HG03103 (cell line): ENCODE results near the gene VCAM1.
"Not testable (repeated sequence)": the region's sequence is repeated elsewhere in the genome, so short reads cannot be mapped to it uniquely, and the experiment has no call there.

Source experiments
- ATAC-seq: cut with Tn5 transposase; IDR thresholded peaks from one replicate; pipeline ENCODE4 v1.9.1; 2021; ENCODE audit warnings: low read depth; ENCODE audit not compliant: unreplicated experiment

The VCAM1 gene

DNA sequence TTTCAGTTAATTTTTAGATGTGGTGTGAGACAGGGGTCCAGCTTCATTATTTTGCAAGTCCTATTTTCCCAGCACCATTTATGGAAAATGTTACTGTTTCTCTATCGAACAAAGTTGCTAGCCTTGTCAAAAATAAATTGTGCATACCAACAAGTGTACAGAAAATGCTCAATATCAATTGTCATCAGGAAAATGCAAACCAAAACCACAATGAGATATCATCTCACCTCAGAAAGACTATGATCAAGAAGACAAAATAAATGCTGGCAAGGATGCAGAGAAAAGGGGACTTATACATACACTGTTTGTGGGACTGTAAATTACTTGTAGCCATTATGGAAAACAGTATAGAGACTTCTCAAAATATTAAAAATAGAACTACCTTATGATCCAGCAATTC lies 54.8 kb downstream of the VCAM1 start:
- no peak for ATAC-seq

DNA sequence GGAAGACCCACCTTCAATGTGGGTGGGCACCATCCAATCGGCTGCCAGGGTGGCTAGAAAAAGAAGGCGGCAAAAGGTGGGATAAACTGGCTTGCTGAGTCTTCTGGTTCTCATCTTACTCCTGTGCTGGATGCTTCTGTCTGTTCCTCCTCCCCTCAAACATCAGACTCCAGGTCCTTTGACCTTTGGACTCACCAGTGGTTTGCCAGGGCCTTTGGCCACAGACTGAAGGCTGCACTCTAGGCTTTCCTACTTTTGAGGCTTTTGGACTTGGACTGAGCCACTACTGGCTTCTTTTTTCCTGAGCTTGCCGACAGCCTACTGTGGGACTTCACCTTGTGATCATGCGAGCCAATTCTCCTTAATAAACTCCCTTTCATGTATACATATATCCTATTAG lies 55.9 kb downstream of the VCAM1 start:
- no peak for ATAC-seq

DNA sequence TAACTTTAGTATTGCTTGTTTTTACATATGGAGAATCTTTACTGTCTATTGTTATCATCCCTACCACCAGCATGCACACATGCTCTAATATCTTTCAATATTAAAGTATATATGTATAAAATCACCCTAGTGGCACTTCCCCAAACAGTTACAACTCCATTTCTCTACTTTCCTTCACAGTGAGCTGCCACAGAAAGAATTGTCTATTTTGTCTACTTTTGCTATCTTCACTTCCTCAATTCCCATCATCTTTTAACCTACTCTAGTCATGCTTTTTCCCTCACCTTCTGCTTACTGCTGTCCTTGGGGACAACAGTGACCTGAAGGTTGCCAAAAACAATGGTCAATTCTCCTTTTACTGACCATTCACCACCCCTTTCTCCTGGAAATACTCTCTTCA lies 59.2 kb downstream of the VCAM1 start:
- ATAC-seq, result no peak

DNA sequence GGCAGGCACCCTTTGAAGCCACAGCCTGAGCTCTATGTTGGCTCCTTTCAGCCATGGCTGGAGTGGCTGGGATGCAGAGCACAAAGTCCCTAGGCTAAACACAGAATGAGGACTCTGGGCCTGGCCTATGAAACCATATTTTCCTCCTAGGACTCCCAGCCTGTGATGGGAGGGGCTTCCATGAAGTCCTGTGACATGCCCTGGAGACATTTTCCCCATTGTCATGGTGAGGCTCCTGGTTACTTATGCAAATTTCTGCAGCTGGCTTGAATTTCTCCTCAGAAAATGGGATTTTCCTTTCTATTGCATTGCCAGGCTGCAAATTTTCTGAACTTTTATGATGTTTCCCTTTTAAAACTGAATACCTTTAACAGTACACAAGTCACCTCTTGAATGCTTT lies 61.3 kb downstream of the VCAM1 start:
- no peak for ATAC-seq

DNA sequence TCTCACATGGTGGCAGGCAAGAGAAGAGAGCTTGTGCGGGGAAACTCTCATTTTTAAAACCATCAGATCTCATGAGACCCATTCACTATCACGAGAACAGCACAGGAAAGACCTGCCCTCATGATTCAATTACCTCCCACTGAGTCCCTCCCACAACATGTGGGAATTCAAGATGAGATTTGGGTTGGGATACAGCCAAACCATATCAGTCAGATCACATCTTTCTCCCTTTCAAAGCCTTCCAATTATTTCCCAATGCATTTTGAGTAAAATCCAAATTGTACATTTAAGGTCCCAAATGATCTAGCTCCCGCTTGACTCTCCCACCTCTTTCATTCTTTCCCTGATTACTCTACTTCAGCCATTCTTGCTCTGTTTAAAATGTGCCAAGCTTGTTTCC lies 62.2 kb downstream of the VCAM1 start:
- not testable (repeated sequence) for ATAC-seq

DNA sequence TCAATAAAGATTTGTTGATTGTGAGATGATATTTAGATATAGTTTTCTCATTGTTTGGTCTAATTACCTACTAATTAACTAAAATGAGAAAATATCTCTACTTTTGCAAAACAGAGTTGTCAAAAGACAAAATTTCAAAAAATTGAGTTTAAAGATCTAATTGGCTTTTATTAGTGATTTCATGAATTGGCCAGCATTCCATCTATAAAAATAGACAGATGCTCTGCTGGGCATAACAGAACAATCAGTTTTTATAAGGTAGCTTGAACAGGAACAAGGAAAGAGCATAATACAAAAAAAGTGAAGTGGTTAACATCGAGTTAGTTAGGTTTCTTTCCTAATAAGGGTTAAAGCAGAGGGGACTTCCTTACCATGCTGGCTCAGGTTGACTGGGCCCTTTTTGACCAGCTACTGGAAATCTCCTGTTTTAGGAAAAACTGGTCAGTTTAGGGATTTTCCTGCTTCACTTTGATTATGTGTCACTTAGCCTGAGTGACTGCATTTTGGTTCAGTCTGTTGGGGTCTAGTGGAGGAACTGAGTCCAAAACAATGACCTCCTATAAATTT lies 63.0 kb downstream of the VCAM1 start:
- ATAC-seq, result no peak

DNA sequence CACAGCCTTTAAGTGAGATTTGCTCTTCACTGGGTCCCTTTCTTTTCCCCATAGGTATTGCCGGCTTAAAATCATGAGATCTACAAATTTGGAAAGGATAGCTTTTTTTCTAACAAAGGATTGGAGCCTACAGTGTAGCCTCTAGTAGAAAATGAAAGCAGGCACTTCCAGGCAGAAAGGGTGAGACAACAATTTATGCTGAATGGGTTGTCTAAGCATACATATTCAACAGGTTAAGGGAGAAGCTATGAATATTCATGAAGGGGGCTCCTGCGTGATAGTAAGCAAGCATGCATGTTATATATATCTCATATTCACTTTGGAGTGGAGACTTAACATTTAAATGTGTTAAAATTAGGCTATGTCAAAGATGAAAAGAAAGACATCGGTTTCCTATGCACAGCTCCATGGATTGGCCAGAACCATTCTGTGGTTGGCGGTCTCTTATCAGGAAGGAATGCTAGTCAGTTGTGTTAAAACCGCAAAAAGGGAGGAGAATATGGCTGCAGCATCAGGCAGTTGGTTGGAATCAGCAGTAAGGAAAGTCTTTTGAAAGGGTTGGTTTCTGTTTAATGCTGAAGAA lies 66.0 kb downstream of the VCAM1 start:
- ATAC-seq, result no peak

DNA sequence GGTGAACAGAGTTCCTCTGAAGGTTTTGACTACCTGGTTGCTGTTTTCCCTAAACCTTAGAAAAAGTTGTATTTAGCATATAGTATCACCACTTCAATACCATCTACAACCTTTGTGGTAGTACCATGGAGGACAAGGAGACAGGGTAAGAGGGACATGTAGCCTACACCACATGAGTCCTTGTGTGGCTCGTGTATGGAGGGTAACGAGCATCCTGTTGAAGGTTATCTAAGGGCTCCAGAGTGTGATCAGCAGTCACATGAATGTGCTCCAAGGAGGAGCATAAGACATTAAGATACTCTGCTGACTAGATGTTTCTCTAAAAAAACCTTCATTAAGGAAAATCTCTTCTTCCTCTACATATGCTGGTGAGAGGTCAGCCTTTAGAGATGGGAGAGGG lies 67.3 kb downstream of the VCAM1 start:
- no peak for ATAC-seq
